ENCODE results near the gene COL9A3.

The COL9A3 gene

DNA sequence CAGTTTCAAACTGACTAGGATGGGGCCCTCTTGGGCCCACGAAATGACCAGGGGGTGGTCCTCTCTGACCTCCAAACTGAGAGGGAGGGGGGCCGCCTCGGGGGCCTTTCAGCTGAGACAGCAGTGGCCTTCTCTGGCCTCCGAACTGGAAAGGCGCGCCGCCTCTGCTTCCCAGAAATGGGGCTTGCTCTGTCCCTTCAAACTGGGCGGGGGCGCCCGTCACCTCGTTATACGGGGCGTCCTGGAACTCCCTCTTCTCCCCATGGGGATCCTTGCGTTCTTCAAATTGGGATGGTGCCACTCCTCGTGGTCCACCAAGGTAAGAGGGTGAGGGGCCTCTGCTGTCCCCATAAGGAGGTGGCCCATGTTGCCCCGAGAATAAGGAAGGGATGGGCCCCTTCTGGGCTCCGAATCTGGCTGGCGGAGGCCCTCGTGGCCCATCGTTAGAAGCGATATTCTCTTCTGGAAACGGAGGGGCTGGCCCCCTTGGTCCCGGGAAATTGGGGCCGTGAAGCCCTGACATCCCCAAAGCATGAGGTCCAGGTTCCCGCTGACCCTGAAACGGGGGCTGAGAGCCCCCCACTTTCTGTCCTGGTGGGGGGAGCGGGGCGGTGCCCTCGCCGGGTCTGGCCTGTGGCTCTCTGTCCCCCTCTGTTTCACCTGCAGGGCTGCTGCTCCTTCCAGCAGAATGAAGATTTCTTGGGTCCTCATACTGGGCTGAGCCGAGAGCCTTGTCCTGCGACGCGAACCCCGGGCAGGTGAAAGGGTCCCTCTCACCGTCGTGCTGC lies 63.5 kb downstream of the COL9A3 start:
- no peak for DNase-seq (ENCODE audit: low spot score)

- DNase-seq (ENCODE audit: low spot score): no peak
Measured at GRCh38 chr20:62880935-62881661, 64.2 kb downstream of the COL9A3 start.

DNA sequence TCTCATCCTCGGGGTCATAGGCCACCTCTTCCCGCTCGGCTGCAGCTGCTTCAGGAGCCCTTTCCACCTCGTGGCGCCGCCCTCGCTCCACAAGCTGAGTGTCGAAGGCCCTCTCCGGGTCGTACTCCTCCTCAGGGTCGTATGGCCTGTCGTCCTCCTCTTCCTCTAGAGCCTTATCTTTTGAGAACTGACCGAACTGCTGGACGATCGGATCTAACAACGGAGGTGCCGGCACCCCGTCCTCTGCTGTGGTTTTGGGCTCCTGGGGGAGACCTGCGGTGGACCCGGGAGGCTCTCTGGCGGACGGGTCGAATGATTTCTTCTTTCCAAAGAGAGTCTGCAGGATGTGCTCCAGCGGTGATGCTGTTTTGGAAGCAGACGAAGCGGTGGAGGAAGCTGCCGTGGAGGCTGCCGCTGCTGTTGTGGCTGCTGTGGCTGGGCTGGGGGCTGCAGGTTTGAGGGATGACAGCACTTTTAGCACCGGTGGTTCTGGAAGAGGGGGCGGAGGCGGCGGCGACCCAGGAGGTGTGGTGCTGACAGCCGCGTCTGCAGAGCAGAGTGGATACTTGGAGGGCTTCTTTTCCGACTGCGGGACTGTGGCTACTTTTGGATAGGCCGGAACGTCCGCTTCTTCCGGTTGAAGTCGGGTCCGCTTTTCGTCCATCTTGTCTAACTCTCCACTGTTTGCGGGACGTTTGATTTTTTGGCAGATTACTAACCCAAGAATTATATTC lies 65.0 kb downstream of the COL9A3 start:
- no peak for DNase-seq (ENCODE audit: low spot score)

GRCh38 chr20:62882426-62882825 lies 65.6 kb downstream of the COL9A3 start:
- no peak for DNase-seq (ENCODE audit: low spot score)

- DNase-seq (ENCODE audit: low spot score): no peak
Measured at GRCh38 chr20:62884556-62884955, 67.7 kb downstream of the COL9A3 start.

GRCh38 chr20:62885046-62885895 lies 68.4 kb downstream of the COL9A3 start:
- DNase-seq (ENCODE audit: low spot score): no peak

DNA sequence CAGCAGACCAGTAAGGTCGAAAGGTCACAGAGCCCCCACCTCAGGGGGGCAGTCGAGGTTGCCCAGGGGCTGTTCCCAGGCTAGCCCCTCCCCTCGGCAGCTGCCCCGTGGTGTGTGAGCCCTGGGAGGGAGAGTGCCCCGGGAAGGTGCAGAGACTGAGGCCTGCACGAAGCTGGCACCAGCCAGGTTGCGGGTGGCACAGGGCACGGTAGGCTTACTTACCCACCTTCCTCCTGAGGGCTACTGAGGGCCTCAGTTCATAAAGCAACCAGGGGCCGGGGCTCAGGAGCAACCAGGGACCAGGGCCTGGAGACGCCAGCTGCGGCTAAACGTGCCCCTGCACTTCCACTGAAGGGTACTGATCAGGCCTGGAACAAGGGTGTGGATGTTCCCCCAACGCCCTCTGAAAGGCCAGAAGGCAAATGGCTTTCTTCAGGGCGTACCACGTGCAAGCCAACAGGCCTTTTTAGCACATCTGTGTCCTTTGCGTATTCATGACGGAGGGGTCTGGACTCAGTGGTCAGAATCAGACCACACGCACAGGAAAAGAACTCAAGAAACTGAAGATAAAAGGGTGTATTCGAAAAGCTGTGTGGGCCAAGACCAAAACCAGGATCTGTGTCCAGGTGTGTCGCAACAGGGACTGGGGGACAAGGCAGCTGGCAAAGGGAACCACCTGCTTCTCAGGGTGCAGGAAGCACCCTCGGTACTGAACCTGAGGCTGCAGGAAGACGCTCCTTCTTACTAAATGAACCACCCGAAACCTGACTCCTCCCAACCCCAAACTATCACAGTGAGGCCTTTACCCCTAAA lies 69.3 kb downstream of the COL9A3 start:
- DNase-seq (ENCODE audit: low spot score): no peak

- DNase-seq (ENCODE audit: low spot score): no peak
Measured at GRCh38 chr20:62886709-62887058, 69.8 kb downstream of the COL9A3 start.

DNA sequence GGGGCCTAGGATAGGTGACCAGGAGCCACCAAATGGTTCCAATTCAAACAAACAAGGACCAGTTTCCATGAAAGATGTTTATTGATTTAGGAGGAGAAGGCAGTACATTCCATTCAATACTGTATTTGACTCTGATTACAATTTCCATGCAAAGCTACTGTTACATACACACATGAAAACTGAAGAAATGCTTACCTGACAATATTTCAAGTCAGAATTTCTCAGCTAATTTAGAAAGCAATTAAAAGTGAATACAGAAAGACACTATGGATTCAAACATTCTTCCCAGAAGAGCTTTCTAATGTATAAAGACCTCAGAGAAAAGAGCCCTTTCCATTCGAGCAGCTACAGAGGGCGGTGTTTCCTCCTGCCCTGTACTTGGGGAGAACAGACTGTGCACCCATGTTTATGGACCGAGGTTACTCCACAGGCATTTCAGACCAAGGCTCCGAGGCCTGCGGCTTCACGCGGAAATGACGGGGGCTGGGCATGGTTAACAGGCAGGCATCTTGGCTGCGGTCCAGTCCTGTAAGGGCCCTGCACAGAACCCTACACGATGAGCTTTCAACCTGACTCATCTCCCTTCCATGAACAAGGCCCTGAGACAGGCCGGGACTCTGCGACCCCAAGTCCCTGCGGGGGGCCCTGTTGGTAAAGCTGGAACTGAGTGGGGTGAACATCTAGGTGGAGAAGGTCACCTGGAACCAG lies 70.5 kb downstream of the COL9A3 start:
- DNase-seq (ENCODE audit: low spot score): no peak

GRCh38 chr20:62887860-62888239 lies 71.0 kb downstream of the COL9A3 start:
- no peak for DNase-seq (ENCODE audit: low spot score)

DNA sequence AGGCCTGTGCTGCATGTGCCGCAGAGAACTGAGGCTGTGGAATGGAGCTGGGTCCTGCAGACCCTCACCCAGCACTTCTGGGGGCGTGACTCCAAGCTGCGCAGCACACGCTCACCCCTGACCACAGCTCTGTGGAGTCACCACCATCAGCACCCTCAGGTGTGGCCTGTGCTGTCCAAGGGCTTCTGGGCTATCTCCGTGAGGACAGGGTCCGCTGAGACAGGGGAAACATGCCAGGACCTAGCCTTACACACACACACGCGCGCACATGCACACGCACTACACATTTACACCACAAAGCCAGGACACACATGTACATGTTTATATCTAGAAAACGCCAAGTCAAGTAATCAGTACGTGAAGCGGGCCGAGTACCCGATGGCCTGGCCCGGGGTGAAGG lies 71.6 kb downstream of the COL9A3 start:
- no peak for DNase-seq (ENCODE audit: low spot score)

DNA sequence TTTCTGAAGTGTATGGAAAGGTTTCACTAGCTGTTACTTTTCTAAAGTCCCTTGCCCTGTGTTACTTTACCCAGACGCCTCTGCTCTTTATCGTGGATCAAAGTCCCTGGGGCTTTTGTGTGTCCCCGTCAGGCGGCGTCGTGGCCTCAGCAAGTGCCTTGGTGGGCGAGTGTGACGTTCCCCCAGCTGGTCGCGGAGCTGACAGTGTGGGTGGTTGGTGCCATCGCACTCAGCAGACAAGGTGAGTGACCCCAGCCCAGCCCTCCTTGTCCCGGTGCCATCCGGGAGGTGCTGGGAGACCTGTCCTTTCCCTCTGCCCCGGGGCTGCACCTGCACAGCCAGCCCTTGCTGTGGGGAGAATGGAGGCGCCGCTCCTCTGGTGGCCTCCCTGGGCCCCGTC lies 72.1 kb downstream of the COL9A3 start:
- no peak for DNase-seq (ENCODE audit: low spot score)

- DNase-seq (ENCODE audit: low spot score): no peak
Measured at GRCh38 chr20:62889411-62889810, 72.6 kb downstream of the COL9A3 start.

GRCh38 chr20:62889871-62890270 lies 73.0 kb downstream of the COL9A3 start:
- no peak for DNase-seq (ENCODE audit: low spot score)

DNA sequence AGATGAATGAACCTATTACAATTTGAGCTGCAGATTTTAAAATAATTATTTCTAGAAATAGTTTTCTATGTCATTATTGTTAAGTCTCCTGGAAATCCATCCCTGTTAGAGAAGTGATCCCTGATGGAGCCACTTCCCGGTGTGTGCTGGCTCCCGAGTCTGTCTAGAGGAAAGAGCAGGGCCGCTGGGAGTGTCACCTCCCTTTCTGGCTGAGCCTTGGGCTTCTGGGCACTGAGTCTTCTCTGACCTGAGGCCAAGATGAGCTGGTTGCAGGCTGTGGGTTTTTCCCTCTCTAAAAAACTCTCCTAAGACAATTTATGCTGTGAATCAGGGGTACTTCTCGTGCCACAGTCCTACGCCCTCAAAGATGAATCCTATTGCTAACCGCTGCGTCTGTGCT lies 73.6 kb downstream of the COL9A3 start:
- no peak for DNase-seq (ENCODE audit: low spot score)
